SH-SY5Y (cell line): ENCODE measurements around the gene BLOC1S5.

Source experiments
- GATA2 ChIP-seq: IDR thresholded peaks from 2 replicates; pipeline ENCODE4 v1.6.1; 2011; ENCODE audit warnings: mild to moderate bottlenecking, low read depth, low read length
- GATA3 ChIP-seq: IDR thresholded peaks from 2 replicates; pipeline ENCODE4 v1.6.1; 2011; ENCODE audit warnings: low read depth, mild to moderate bottlenecking, low read length, moderate library complexity

DNA sequence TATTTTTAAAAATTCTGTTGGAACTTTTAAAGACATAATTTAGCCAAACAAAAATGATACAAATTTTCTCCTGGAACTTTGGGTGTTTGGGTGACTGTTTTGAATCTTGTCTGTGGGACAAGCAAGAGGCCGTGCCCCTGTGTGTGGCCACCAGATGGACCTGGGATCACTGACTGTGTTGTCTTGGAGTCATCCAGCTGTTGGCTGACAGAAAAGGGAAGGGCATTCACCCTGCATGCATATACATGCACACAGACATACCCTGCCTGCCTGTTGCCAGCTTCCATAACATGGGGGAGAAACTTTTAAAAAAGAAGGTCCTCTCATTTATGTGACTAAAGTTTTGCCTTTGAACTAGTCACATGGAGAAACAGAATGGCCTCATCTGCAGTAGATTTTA, 72.7 kb downstream of the BLOC1S5 start:
- TF ChIP-seq GATA2 (no peak), GATA3 (no peak)
